HCT116 (cell line): ENCODE data around the gene DUSP16. TPM values are rescaled to one million over a fixed set of nuclear protein-coding genes. Genes with fewer than 3 reads are reported as not detected.
A peak's percentile ranks its signal among the peaks of the same experiment; 100 is the strongest.

Source experiments
- ATAC-seq: fragments of 200-7000 bp; cut with Tn5 transposase; 2 replicates; pipeline ENCODE4 v1.9.1; 2020; ENCODE audit warnings: mild to moderate bottlenecking, moderate library complexity
- BruUV-seq: library from RNA; stranded (reverse); fragments of 400-500 nt; replicated peaks from 2 replicates; lab custom pipeline; 2021; lab: Mats Ljungman, UMichigan
- CTCF ChIA-PET: fragments of 300-600 bp; sonication (Branson Sonifier 250); formaldehyde crosslinking; loops from one replicate; lab custom pipeline; 2021; ENCODE audit warnings: antibody characterized with exemption; lab: Charles Lee
- POLR2A ChIA-PET: fragments of 300-600, 350-600 bp; sonication (Branson Sonifier 250); formaldehyde crosslinking; loops from one replicate; lab custom pipeline; 2021; ENCODE audit warnings: antibody characterized with exemption; lab: Charles Lee
- RAD21 ChIA-PET, 2 experiments: fragments of 300-600 bp; sonication (Branson Sonifier 250); formaldehyde crosslinking; loops; one replicate each; lab custom pipeline; 2023; ENCODE audit warnings: low total read pairs in 2 of 2; ENCODE audit not compliant: uncharacterized antibody in 2 of 2, unreplicated experiment in 2 of 2, low non-redundant PET in 1 of 2; lab: Charles Lee
- DNase-seq: peaks from one replicate; pipeline ENCODE4 v3.0.0-alpha.2; 2010; ENCODE audit warnings: low read depth, low spot score
- H2AFZ ChIP-seq: fragments of 200-600 bp; shearing (Covaris generic), sonication (generic); 2 replicates; pipeline ENCODE4 v1.6.1; 2017; ENCODE audit warnings: low read depth, mixed run types, mixed read lengths, antibody characterized with exemption, low read length; ENCODE audit not compliant: poor library complexity, severe bottlenecking
- H3K27ac ChIP-seq: 2 replicates; pipeline ENCODE4 v1.5.1; 2012; ENCODE audit warnings: low read depth, low read length
- H3K27me3 ChIP-seq: fragments of 200-600 bp; sonication (generic); 2 replicates; pipeline ENCODE4 v1.6.1; 2016; ENCODE audit warnings: mixed run types, low read length, mixed read lengths; ENCODE audit not compliant: insufficient read depth
- H3K36me3 ChIP-seq, 2 experiments: fragments of 200-500 bp in 1 of 2; fragments of 200-600 bp in 1 of 2; sonication (Bioruptor generic) in 1 of 2; sonication (generic) in 1 of 2; 2 replicates each; pipeline versions ENCODE4 v1.5.1 to v1.6.1; 2014 to 2016; ENCODE audit warnings: low read length in 2 of 2, inconsistent platforms in 1 of 2, mixed read lengths in 1 of 2, mixed run types in 1 of 2; ENCODE audit not compliant: insufficient read depth in 2 of 2, control insufficient read depth in 1 of 2
- H3K4me1 ChIP-seq, 2 experiments: fragments of 200-600 bp in 1 of 2; sonication (generic) in 1 of 2; 2 replicates each; pipeline versions ENCODE4 v1.5.1 to v1.6.1; 2012 to 2017; ENCODE audit warnings: low read length in 2 of 2, inconsistent platforms in 1 of 2, mild to moderate bottlenecking in 1 of 2, mixed read lengths in 1 of 2, mixed run types in 1 of 2, moderate library complexity in 1 of 2; ENCODE audit not compliant: insufficient read depth in 2 of 2, control insufficient read depth in 1 of 2
- H3K4me2 ChIP-seq: fragments of 200-600 bp; sonication (generic); 2 replicates; pipeline ENCODE4 v1.6.1; 2017; ENCODE audit warnings: mixed run types, low read length, mixed read lengths
- H3K4me3 ChIP-seq, 2 experiments: fragments of 200-600 bp in 1 of 2; sonication (generic) in 1 of 2; replicated peaks in 1 of 2; 2 replicates each; pipeline ENCODE4 v1.5.1; 2011 to 2016; ENCODE audit warnings: low read length in 2 of 2, control low read depth in 1 of 2, low read depth in 1 of 2, mild to moderate bottlenecking in 1 of 2, mixed read lengths in 1 of 2, mixed run types in 1 of 2
- H3K79me2 ChIP-seq: fragments of 200-600 bp; sonication (generic); 2 replicates; pipeline ENCODE4 v1.6.1; 2017; ENCODE audit warnings: mild to moderate bottlenecking, mixed run types, low read length, moderate library complexity, mixed read lengths; ENCODE audit not compliant: insufficient read depth
- H3K9ac ChIP-seq: fragments of 200-600 bp; sonication (generic); 2 replicates; pipeline ENCODE4 v1.6.1; 2016; ENCODE audit warnings: low read length, mixed read lengths
- H3K9me2 ChIP-seq: fragments of 200-600 bp; sonication (generic), shearing (Covaris generic); 2 replicates; pipeline ENCODE4 v1.6.1; 2017; ENCODE audit warnings: mixed run types, mild to moderate bottlenecking, moderate library complexity; ENCODE audit not compliant: insufficient read depth
- H3K9me3 ChIP-seq, 2 experiments: fragments of 200-500 bp in 1 of 2; fragments of 200-600 bp in 1 of 2; sonication (Bioruptor generic) in 1 of 2; sonication (generic) in 1 of 2; 2 replicates each; pipeline ENCODE4 v1.6.1; 2014 to 2017; ENCODE audit warnings: low read length in 2 of 2, mixed read lengths in 2 of 2, inconsistent platforms in 1 of 2, low read depth in 1 of 2, mild to moderate bottlenecking in 1 of 2, mixed run types in 1 of 2, moderate library complexity in 1 of 2; ENCODE audit not compliant: control insufficient read depth in 1 of 2, insufficient read depth in 1 of 2
- H4K20me1 ChIP-seq: fragments of 200-600 bp; sonication (generic), shearing (Covaris generic); 2 replicates; pipeline ENCODE4 v1.6.1; 2017; ENCODE audit warnings: mixed run types, mild to moderate bottlenecking, moderate library complexity; ENCODE audit not compliant: insufficient read depth
- ELF1 ChIP-seq: IDR thresholded peaks from 2 replicates; pipeline ENCODE4 v1.6.1; 2012; ENCODE audit warnings: low read depth, borderline replicate concordance
- POLR2AphosphoS5 ChIP-seq: IDR thresholded peaks from 2 replicates; pipeline ENCODE4 v1.6.1; 2011; ENCODE audit warnings: mild to moderate bottlenecking, low read depth, low read length, moderate library complexity
- RAD21 ChIP-seq: IDR thresholded peaks from 2 replicates; pipeline ENCODE4 v1.6.1; 2012; ENCODE audit warnings: low read depth, mild to moderate bottlenecking
- SIN3A ChIP-seq: IDR thresholded peaks from 2 replicates; pipeline ENCODE4 v1.6.1; 2012; ENCODE audit warnings: low read depth
- SP1 ChIP-seq: IDR thresholded peaks from 2 replicates; pipeline ENCODE4 v1.6.1; 2012; ENCODE audit warnings: low read depth
- intact Hi-C: fragments of 100-400 bp; cut with micrococcal nuclease; formaldehyde crosslinking; loops from 2 replicates; pipeline ENCODE4 v1.10.0; 2022
- total RNA-seq: library from RNA; stranded (reverse); gene quantifications from one replicate; pipeline ENCODE4 v1.2.1, GENCODE V29; 2021; ENCODE audit not compliant: unreplicated experiment

DUSP16 gene
- total RNA-seq, 1 experiment from 2014 or later = 13.4 TPM

GRCh38 chr12:12608557-12608957 is 45.9 kb upstream of the DUSP16 start:
- H3K4me2 ChIP-seq = no peak overlapping the region
- no peaks in the 10 kb centered on the region for H3K9me2 ChIP-seq
- no peaks in the 10 kb centered on the region for H3K36me3 ChIP-seq
- CTCF ChIA-PET = no interaction called here
- intact Hi-C loops = no loop called here
- no peak overlapping the region for H3K4me3 ChIP-seq
- H4K20me1 ChIP-seq = no peaks in the 10 kb centered on the region
- RAD21 ChIA-PET = no interaction called here
- H3K9me3 ChIP-seq = no peaks in the 10 kb centered on the region
- TF ChIP-seq RAD21 (peak; percentile 57), ELF1 (no peak)
- H3K27ac ChIP-seq = no peak overlapping the region
- BruUV-seq = no TSS peak
- POLR2A ChIA-PET = no interaction called here
- ATAC-seq (no peak), DNase-seq (no peak)
- peaks cover 12 to 15% of the 10 kb centered on the region in 2 experiments for H3K4me1 ChIP-seq
- no peaks in the 10 kb centered on the region for H3K27me3 ChIP-seq
- no peaks in the 10 kb centered on the region for H3K79me2 ChIP-seq
- no peak overlapping the region for H3K9ac ChIP-seq
- H2AFZ ChIP-seq = no peak overlapping the region

- Histone ChIP-seq H3K4me3 (no peak overlapping the region), H3K9me2 (no peaks in the 10 kb centered on the region), H2AFZ (peak overlapping the region; percentile 63), H4K20me1 (no peaks in the 10 kb centered on the region), H3K27ac (no peak overlapping the region), H3K27me3 (no peaks in the 10 kb centered on the region), H3K4me1 (peaks cover 7 to 9% of the 10 kb centered on the region in 2 experiments), H3K9me3 (no peaks in the 10 kb centered on the region), H3K36me3 (no peaks in the 10 kb centered on the region), H3K9ac (no peak overlapping the region), H3K4me2 (no peak overlapping the region), H3K79me2 (no peaks in the 10 kb centered on the region)
- no TSS peak for BruUV-seq
- intact Hi-C loops = no loop called here
- CTCF ChIA-PET = interaction anchor here (0.7 kb wide), 1 partner anchor 928 kb away, joined by 3 read pairs; no protein-coding TSS in a partner anchor
- TF ChIP-seq SIN3A = no peak
- TF ChIP-seq POLR2AphosphoS5 = no peak
- TF ChIP-seq SP1 = no peak
- POLR2A ChIA-PET = no interaction called here
- RAD21 ChIA-PET = no interaction called here
- ATAC-seq (no peak), DNase-seq (no peak)
These were observed 44.3 kb upstream of the DUSP16 start for GRCh38 chr12:12606781-12607589.
